ENCODE results near the gene LYRM2. TPM values are rescaled to one million over a fixed set of nuclear protein-coding genes. Genes with fewer than 3 reads are reported as not detected.

Gene LYRM2
- total RNA-seq, 2 donors from 2014 or later, result 18.9 to 34.7 TPM

GRCh38 chr6:89680551-89680950 lies 42.0 kb upstream of the LYRM2 start:
- H3K4me1 ChIP-seq, result peaks cover 0 to 19% of the 10 kb centered on the region in 2 donors
- H3K4me3 ChIP-seq, result no peak overlapping the region
- no peaks in the 10 kb centered on the region for H3K27me3 ChIP-seq
- no peaks in the 10 kb centered on the region for H3K9me3 ChIP-seq
- no peak for TF ChIP-seq CTCF (IDR thresholded peaks at IDR 0.05)
- DNase-seq (ENCODE audit: low spot score), result no peak
- H3K27ac ChIP-seq, result peak overlapping the region in 1 of 2 donors; percentile 26
- peaks cover 89% of the 10 kb centered on the region for H3K36me3 ChIP-seq

- no peak for TF ChIP-seq CTCF (IDR thresholded peaks at IDR 0.05)
- peak overlapping the region in 1 of 2 donors; percentile 26 for H3K27ac ChIP-seq
- H3K4me3 ChIP-seq, result no peak overlapping the region
- H3K4me1 ChIP-seq, result peaks cover 0 to 23% of the 10 kb centered on the region in 2 donors
- peaks cover 89% of the 10 kb centered on the region for H3K36me3 ChIP-seq
- H3K27me3 ChIP-seq, result no peaks in the 10 kb centered on the region
- H3K9me3 ChIP-seq, result no peaks in the 10 kb centered on the region
- DNase-seq (ENCODE audit: low spot score), result no peak
Observed at GRCh38 chr6:89680150-89680549, 41.6 kb upstream of the LYRM2 start.

- no peak for TF ChIP-seq CTCF (IDR thresholded peaks at IDR 0.05)
- Histone ChIP-seq H3K36me3 (peaks cover 89% of the 10 kb centered on the region), H3K27me3 (no peaks in the 10 kb centered on the region), H3K9me3 (no peaks in the 10 kb centered on the region), H3K4me1 (peaks cover 0 to 23% of the 10 kb centered on the region in 2 donors), H3K27ac (peak overlapping the region in 1 of 2 donors; percentile 16), H3K4me3 (no peak overlapping the region)
- DNase-seq (ENCODE audit: low spot score), result no peak
Observed at GRCh38 chr6:89679215-89680120, 40.9 kb upstream of the LYRM2 start.

- no peak overlapping the region for H3K4me3 ChIP-seq
- no peak for DNase-seq (ENCODE audit: low spot score)
- no peak for TF ChIP-seq CTCF (IDR thresholded peaks at IDR 0.05)
- no peaks in the 10 kb centered on the region for H3K27me3 ChIP-seq
- H3K36me3 ChIP-seq, result peaks cover 84% of the 10 kb centered on the region
- H3K4me1 ChIP-seq, result peaks cover 0 to 23% of the 10 kb centered on the region in 2 donors
- H3K9me3 ChIP-seq, result no peaks in the 10 kb centered on the region
- no peak overlapping the region for H3K27ac ChIP-seq
Observed at GRCh38 chr6:89678531-89678930, 40.0 kb upstream of the LYRM2 start.

GRCh38 chr6:89675949-89676748 lies 37.6 kb upstream of the LYRM2 start:
- H3K27ac ChIP-seq, result peak overlapping the region; percentile 9 to 34

More at GRCh38 chr6:89675949-89676748, 37.6 kb upstream of the LYRM2 start:
- H3K27me3 ChIP-seq, result no peaks in the 10 kb centered on the region
- no peak for TF ChIP-seq CTCF (IDR thresholded peaks at IDR 0.05)
- H3K4me3 ChIP-seq, result no peak overlapping the region
- H3K4me1 ChIP-seq, result peaks cover 0 to 30% of the 10 kb centered on the region in 2 donors
- H3K9me3 ChIP-seq, result no peaks in the 10 kb centered on the region
- H3K36me3 ChIP-seq, result peaks cover 85% of the 10 kb centered on the region
- DNase-seq (ENCODE audit: low spot score), result no peak

Data from right atrium auricular region (tissue), 2 donors.